Measurements from ENCODE around the gene PDIA6.
"Not testable (repeated sequence)": the region's sequence is repeated elsewhere in the genome, so short reads cannot be mapped to it uniquely, and the experiment has no call there.

Gene PDIA6

DNA sequence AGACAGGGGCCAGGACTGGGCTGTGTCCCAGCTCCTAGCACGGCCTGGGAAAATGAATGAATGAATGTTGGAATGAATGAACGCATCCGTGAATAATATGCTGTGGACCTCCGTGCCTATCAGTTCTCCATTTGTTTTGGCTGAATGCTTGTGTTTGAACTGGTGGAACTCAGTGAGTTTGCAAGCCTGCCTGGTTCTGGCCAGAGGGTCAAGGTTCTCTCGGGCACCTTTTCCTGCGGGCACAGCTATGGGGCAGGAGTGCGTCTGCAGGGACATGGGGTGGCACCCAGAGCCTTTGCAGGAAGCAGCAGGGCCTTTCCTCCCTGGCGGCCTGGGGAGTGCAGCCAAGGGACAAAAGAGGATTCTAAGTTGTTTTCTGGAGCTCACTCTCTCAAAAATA, 17.6 kb upstream of the PDIA6 start:
- TF ChIP-seq JUND (IDR thresholded peaks at IDR 0.05; ENCODE audit: low read depth): no peak
- in situ Hi-C loops (cut with HindIII; ENCODE audit: low pct_unique_long_range_greater_than_20kb, low sequenced_read_pairs): no loop called here
- DNase-seq (ENCODE audit: low read depth in 1 of 2, low spot score in 1 of 2): no peak

DNA sequence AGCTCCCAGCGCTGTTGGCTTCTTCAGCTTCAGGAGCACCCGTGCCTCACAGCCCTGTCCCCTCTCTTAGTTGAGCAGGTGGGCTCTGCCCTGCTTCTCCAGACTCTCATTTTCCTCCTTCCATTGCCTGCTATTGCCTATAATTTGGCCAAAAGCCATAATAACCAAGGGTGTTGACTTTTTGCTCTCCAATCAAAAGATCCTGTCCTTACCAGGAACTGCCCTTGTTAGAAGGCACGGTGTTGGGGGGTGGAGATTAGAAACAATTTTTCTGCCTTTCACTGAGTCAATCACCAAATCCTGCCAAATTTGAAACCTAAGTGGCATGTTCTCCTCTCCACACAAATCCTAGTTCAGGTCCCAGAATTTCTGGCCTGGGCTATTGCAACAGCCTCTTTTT, 16.7 kb upstream of the PDIA6 start:
- in situ Hi-C loops (cut with HindIII; ENCODE audit: low pct_unique_long_range_greater_than_20kb, low sequenced_read_pairs): no loop called here
- no peak for DNase-seq (ENCODE audit: low read depth in 1 of 2, low spot score in 1 of 2)
- no peak for TF ChIP-seq JUND (IDR thresholded peaks at IDR 0.05; ENCODE audit: low read depth)

DNA sequence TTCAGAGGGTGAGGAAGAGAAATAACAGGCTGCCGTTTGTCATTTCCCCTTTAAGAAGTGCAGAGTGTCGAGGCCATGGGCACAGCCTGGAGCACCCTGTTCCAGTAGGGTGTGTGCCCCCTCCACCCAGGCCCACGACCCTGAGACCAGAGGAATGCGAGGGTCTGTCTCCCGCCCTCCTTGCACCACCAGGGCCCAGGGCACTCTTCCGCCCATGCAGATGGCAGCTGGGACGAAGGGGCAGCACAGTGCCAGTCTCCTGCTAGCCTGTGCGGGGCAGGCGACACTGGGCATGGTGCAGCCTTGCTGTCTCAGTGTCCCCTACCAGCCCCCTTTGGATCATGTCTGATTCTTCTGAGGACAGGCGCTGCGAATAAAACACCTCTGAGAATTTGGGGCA, 15.8 kb upstream of the PDIA6 start:
- no peak for DNase-seq (ENCODE audit: low read depth in 1 of 2, low spot score in 1 of 2)
- in situ Hi-C loops (cut with HindIII; ENCODE audit: low pct_unique_long_range_greater_than_20kb, low sequenced_read_pairs): no loop called here
- TF ChIP-seq JUND (IDR thresholded peaks at IDR 0.05; ENCODE audit: low read depth): no peak

DNA sequence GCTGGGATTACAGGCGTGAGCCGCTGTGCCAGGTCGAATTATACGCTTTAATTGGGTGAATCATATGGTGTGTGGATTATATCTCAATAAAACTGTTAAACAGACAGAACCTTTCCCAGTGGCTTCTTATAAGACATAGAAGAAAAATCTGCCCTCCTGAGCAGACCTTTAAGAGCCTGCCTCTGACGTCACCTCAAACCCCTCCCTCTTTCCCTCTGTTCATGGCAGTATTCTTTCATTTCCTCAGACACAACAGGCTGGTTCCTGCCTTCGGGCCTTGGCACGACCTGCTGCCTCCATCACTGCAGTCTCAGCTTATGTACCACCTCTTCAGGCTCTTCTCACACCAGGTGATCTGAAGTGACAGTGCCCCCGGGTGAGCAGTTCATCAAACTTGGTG, 14.0 kb upstream of the PDIA6 start:
- no peak for TF ChIP-seq JUND (IDR thresholded peaks at IDR 0.05; ENCODE audit: low read depth)
- in situ Hi-C loops (cut with HindIII; ENCODE audit: low pct_unique_long_range_greater_than_20kb, low sequenced_read_pairs): no loop called here
- no peak for DNase-seq (ENCODE audit: low read depth in 1 of 2, low spot score in 1 of 2)

DNA sequence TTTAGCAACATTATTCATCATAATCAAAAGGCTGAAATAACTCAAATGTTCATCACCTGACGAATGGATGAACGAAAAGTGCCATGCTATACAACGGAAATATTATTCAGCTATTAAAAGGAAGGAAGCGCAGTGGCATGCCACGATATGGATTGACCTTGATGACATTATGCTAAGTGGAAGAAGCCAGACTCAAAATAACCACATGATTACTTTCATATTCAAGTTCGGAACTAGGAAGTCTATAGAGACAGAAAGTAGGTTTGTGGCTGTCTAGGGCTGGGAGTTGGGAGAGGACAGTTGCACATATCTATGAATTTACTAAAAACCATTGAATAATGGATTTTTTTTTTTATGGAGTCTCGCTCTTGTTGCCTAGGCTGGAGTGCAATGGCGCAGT, 13.4 kb upstream of the PDIA6 start:
- no peak for TF ChIP-seq JUND (IDR thresholded peaks at IDR 0.05; ENCODE audit: low read depth)
- in situ Hi-C loops (cut with HindIII; ENCODE audit: low pct_unique_long_range_greater_than_20kb, low sequenced_read_pairs): no loop called here
- DNase-seq (ENCODE audit: low read depth in 1 of 2, low spot score in 1 of 2): no peak

GRCh38 chr2:10824191-10824590, 11.6 kb upstream of the PDIA6 start:
- in situ Hi-C loops (cut with HindIII; ENCODE audit: low pct_unique_long_range_greater_than_20kb, low sequenced_read_pairs): no loop called here
- no peak for TF ChIP-seq JUND (IDR thresholded peaks at IDR 0.05; ENCODE audit: low read depth)
- DNase-seq (ENCODE audit: low read depth in 1 of 2, low spot score in 1 of 2): no peak

DNA sequence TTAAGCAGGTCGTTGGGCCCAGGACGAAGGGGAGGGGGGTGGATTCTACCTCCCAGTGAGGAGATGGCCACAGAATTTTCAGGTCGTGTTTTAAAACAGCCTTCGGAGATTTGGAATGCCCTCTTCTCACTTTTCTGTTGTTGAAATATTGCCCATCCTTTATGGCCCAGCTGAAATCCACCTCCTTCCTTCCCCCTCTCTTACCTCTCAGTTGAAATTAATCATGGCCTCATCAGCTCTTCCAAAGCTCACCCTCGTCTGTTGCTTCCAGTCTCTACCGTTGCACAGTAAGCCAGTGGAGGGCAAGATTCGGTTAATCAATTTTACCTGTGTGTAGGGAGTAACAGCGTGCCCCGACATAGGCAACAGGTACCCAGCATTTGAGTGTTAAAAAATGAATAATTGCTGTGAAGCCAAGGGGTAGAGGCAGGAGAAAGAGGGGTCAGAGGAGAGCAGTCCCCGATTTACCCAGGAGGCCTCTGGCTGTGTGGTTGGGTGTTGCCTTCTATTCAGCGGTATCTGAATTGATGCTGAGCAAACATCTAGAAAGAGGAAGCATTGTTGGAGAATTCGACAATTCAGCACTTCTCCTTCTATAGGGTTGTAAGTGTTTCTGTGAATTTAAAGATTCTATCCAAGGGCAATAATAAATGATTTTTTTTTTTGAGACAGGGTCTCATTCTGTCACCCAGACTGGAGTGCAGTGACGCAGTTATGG, 8.6 kb upstream of the PDIA6 start:
- in situ Hi-C loops (cut with HindIII; ENCODE audit: low pct_unique_long_range_greater_than_20kb, low sequenced_read_pairs): no loop called here
- DNase-seq (ENCODE audit: low read depth in 1 of 2, low spot score in 1 of 2): no peak
- TF ChIP-seq JUND (IDR thresholded peaks at IDR 0.05; ENCODE audit: low read depth): no peak

DNA sequence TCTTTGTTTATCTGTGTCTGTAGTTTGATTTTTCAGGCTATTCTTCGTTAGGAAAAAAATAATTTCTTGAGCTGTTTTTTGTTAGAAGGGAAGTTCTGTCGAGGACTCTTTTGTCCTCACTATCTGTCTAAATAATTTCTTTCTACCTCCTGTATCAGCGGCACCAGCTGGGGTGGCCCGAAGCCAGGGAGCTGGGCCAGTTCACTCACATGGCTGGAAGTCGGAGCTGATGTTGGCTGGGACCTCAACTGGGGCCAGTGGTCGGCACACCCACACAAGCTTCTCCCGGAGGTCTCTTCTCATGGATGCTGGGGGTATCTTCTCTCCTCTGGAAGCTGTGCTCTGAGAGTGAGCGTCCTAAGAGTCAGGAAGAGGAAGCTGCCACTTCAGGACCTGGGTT, 8.0 kb upstream of the PDIA6 start:
- no peak for DNase-seq (ENCODE audit: low read depth in 1 of 2, low spot score in 1 of 2)
- in situ Hi-C loops (cut with HindIII; ENCODE audit: low pct_unique_long_range_greater_than_20kb, low sequenced_read_pairs): no loop called here
- no peak for TF ChIP-seq JUND (IDR thresholded peaks at IDR 0.05; ENCODE audit: low read depth)

GRCh38 chr2:10819714-10820314, 7.2 kb upstream of the PDIA6 start:
- in situ Hi-C loops (cut with HindIII; ENCODE audit: low pct_unique_long_range_greater_than_20kb, low sequenced_read_pairs): no loop called here
- TF ChIP-seq JUND (IDR thresholded peaks at IDR 0.05; ENCODE audit: low read depth): no peak
- no peak for DNase-seq (ENCODE audit: low read depth in 1 of 2, low spot score in 1 of 2)

DNA sequence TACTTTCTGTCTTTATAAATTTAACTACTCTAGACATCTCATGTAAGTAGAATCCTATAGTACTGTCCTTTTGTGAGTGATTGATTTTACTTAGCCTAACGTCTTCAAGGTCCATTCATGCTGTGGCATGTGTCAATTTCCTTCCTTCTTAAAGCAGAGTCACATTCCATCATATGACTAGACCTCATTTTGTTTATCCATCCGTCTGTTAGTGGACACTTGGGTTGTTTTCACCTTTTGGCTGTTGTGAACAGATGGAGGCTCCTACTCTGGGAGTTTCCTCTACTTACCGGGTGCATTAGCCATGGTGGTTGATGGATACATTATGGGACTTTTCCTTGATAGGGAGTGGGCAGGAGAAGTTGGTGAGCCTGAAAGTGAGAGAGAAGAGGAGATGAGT, 6.4 kb upstream of the PDIA6 start:
- TF ChIP-seq JUND (IDR thresholded peaks at IDR 0.05; ENCODE audit: low read depth): no peak
- in situ Hi-C loops (cut with HindIII; ENCODE audit: low pct_unique_long_range_greater_than_20kb, low sequenced_read_pairs): no loop called here

DNA sequence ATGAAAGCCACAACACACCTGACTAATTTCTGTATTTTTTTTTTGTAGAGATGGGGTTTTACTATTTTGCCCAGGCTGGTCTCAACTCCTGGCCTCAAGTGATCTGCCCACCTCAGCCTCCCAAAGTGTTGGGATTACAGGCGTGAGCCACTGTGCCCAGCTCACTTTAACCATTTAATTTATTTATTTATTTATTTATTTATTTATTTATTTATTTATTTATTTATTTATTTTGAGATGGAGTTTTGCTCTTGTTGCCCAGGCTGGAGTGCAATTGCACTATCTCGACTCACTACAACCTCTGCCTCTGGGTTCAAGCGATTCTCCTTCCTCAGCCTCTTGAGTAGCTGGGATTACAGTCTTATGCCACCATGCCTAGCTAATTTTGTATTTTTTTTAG, 5.7 kb upstream of the PDIA6 start:
- DNase-seq (ENCODE audit: low read depth in 1 of 2, low spot score in 1 of 2); in situ Hi-C loops (cut with HindIII; ENCODE audit: low pct_unique_long_range_greater_than_20kb, low sequenced_read_pairs): not testable (repeated sequence)

More for the DNA sequence above, 6.4 kb upstream of the PDIA6 start:
- no peak for DNase-seq (ENCODE audit: low read depth in 1 of 2, low spot score in 1 of 2)

- no peak for TF ChIP-seq JUND (IDR thresholded peaks at IDR 0.05; ENCODE audit: low read depth)
- in situ Hi-C loops (cut with HindIII; ENCODE audit: low pct_unique_long_range_greater_than_20kb, low sequenced_read_pairs): no loop called here
- peak; percentile 21 to 64 for DNase-seq (ENCODE audit: low read depth in 1 of 2, low spot score in 1 of 2)
Measured at GRCh38 chr2:10817413-10817812, 4.8 kb upstream of the PDIA6 start.

DNA sequence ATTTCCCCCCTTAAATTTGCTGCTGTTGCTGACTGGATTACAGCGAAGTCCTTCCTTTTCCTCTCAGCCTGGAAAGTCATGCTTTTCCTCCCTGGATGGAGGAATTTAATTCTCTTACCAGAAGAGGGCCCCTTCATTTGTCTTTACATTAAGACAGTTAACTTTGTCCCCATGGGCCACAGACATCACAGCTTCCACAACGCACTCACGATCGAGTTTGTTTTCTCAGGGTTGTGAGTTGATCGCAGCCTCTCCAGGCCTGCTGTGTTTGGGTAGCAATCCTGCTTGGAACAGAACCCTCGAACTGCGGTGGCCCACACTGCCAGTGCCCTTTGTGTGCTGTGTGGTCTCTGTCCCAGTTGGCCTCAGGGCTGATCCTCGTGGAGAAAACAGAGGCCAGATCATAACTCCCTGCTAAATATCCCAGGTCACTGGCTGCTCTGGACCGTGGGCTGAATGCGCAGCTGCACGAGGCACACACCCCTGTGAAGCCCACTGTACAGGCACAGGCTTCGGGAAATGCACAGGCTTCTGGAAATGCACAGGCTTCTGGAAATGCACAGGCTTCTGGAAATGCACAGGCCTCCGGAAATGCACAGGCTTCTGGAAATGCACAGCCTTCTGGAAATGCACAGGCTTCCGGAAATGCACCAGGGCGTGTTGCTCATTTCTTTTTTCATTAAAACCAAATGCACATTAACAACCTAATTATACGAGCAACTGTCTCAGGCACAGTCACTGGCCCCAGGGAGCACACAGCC, 2.2 kb upstream of the PDIA6 start:
- no peak for DNase-seq (ENCODE audit: low read depth in 1 of 2, low spot score in 1 of 2)
- TF ChIP-seq JUND (IDR thresholded peaks at IDR 0.05; ENCODE audit: low read depth): no peak
- in situ Hi-C loops (cut with HindIII; ENCODE audit: low pct_unique_long_range_greater_than_20kb, low sequenced_read_pairs): no loop called here
